H1 (cell line): Measurements from ENCODE around the gene BCAS3.

Experiments
- CTCF ChIP-seq, 3 experiments: IDR thresholded peaks; 1 replicate in 2 of 3; 2 replicates in 1 of 3; pipeline versions ENCODE4 v1.5.1 to v1.6.1; 2011; ENCODE audit warnings: low read length in 3 of 3, mild to moderate bottlenecking in 3 of 3, inconsistent platforms in 2 of 3, low read depth in 1 of 3, moderate library complexity in 1 of 3; ENCODE audit not compliant: insufficient read depth in 1 of 3; ENCODE audit errors: control extremely low read depth in 1 of 3
- EZH2 ChIP-seq: fragments of 200-600 bp; sonication (generic); IDR thresholded peaks from 2 replicates; pipeline ENCODE4 v1.7.1; 2012; ENCODE audit warnings: low read depth, mild to moderate bottlenecking, moderate library complexity, low read length, inconsistent platforms; ENCODE audit not compliant: severe bottlenecking
- HDAC2 ChIP-seq, 2 experiments: fragments of 300-600 bp in 1 of 2; sonication (generic) in 1 of 2; IDR thresholded peaks; 2 replicates each; pipeline ENCODE4 v1.6.1; 2011 to 2012; ENCODE audit warnings: low read depth in 2 of 2, low read length in 2 of 2, mild to moderate bottlenecking in 2 of 2, moderate library complexity in 2 of 2, borderline replicate concordance in 1 of 2, inconsistent platforms in 1 of 2
- JUND ChIP-seq: IDR thresholded peaks from 2 replicates; pipeline ENCODE4 v1.6.1; 2011; ENCODE audit warnings: mild to moderate bottlenecking, improper control_type of control experiment, low read length
- NRF1 ChIP-seq: IDR thresholded peaks from 2 replicates; pipeline ENCODE4 v1.6.1; 2011; ENCODE audit warnings: mild to moderate bottlenecking, low read depth, low read length, improper control_type of control experiment
- PHF8 ChIP-seq: fragments of 200-600 bp; sonication (generic); conservative IDR thresholded peaks from 2 replicates; pipeline ENCODE4 v1.7.1; 2012; ENCODE audit warnings: low read depth, mild to moderate bottlenecking, inconsistent platforms, low read length, moderate library complexity
- POLR2A ChIP-seq, 2 experiments: IDR thresholded peaks; 1 replicate in 1 of 2; 2 replicates in 1 of 2; pipeline ENCODE4 v1.6.1; 2011; ENCODE audit warnings: low read depth in 2 of 2, low read length in 2 of 2, mild to moderate bottlenecking in 2 of 2; ENCODE audit errors: control extremely low read depth in 1 of 2
- POLR2AphosphoS5 ChIP-seq: IDR thresholded peaks from 2 replicates; pipeline ENCODE4 v1.6.1; 2011; ENCODE audit warnings: low read depth, low read length
- RAD21 ChIP-seq, 2 experiments: IDR thresholded peaks in 1 of 2; conservative IDR thresholded peaks in 1 of 2; 2 replicates each; pipeline ENCODE4 v1.6.1; 2011; ENCODE audit warnings: low read depth in 2 of 2, low read length in 2 of 2, improper control_type of control experiment in 1 of 2, inconsistent platforms in 1 of 2, mild to moderate bottlenecking in 1 of 2, moderate library complexity in 1 of 2
- RNF2 ChIP-seq: fragments of 200-900, 300-1000 bp; sonication (generic); IDR thresholded peaks from 2 replicates; pipeline ENCODE4 v1.7.1; 2016; ENCODE audit warnings: borderline replicate concordance, low read depth, mild to moderate bottlenecking, antibody characterized with exemption, low read length; ENCODE audit not compliant: poor library complexity, severe bottlenecking; ENCODE audit errors: missing control alignments
- SP1 ChIP-seq: IDR thresholded peaks from 2 replicates; pipeline ENCODE4 v1.6.1; 2011; ENCODE audit warnings: low read depth, low read length
- SP2 ChIP-seq: IDR thresholded peaks from 2 replicates; pipeline ENCODE4 v1.6.1; 2012; ENCODE audit warnings: mild to moderate bottlenecking, low read length, inconsistent platforms
- TEAD4 ChIP-seq: IDR thresholded peaks from 2 replicates; pipeline ENCODE4 v1.6.1; 2012; ENCODE audit warnings: low read depth, low read length, inconsistent platforms, mixed read lengths
- YY1 ChIP-seq: IDR thresholded peaks from 2 replicates; pipeline ENCODE4 v1.6.1; 2011; ENCODE audit warnings: low read depth, mild to moderate bottlenecking, low read length

- TF ChIP-seq CTCF (IDR thresholded peaks at IDR 0.05; ENCODE audit: control extremely low read depth in 1 of 3, insufficient read depth in 1 of 3, low read depth in 1 of 3, low read length in 3 of 3), result no peak
- TF ChIP-seq YY1, result no peak
- no peak for TF ChIP-seq POLR2A (IDR thresholded peaks at IDR 0.05; ENCODE audit: control extremely low read depth in 1 of 2, low read depth in 2 of 2, low read length in 2 of 2)
- no peak for TF ChIP-seq PHF8
- no peak for TF ChIP-seq POLR2AphosphoS5
- TF ChIP-seq EZH2, result no peak
- TF ChIP-seq RNF2, result no peak
- TF ChIP-seq NRF1, result no peak
- no peak for TF ChIP-seq SP2
- no peak for TF ChIP-seq SP1
- TF ChIP-seq HDAC2 (IDR thresholded peaks at IDR 0.05; ENCODE audit: borderline replicate concordance in 1 of 2, low read depth in 2 of 2, low read length in 2 of 2), result no peak
- no peak for TF ChIP-seq JUND
- no peak for TF ChIP-seq TEAD4
- TF ChIP-seq RAD21 (IDR thresholded peaks at IDR 0.05 in 1 of 2, conservative IDR thresholded peaks at IDR 0.05 in 1 of 2; ENCODE audit: low read depth in 2 of 2, low read length in 2 of 2), result no peak
Observed at GRCh38 chr17:61338000-61338798, 660.5 kb downstream of the BCAS3 start.
